Activated CD8-positive, alpha-beta memory T cell treated with anti-CD3 and anti-CD28 coated beads for 24 hours (primary cell): ENCODE data around the gene NFIA.

Experiments used
- DNase-seq: peaks from one replicate; pipeline ENCODE4 v3.0.0-alpha.2; 2020

NFIA gene

DNA sequence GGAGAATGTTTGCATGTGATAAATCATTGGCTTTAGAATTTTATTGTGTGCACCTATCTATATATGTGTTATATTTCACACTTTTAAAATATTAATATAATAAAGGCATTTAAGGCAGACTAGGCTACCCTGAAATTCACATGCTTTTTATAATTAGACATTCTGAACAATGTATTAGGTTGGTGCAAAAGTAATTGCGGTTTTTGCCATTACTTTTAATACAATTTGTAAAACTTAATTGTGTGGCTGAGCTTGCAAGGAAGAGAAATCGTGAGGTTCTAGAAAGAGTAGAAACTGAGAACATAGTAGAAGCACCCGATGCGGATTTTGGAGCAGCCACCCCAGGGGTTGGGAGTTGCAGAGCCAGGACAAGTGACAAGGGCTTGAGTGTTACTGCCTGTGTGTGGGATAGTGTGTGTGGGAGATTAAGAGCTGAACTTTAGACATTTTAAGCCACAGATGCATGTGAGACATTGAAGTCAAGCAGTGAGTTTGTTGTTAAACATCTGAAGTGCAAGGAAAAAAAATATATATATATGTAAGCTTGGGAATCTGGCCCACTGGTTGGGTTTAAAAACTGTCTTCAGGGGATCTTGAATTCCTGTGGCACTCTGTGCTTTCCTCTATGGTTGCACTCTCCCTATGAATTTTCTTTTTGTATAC is 398.0 kb downstream of the NFIA start:
- no peak for DNase-seq

DNA sequence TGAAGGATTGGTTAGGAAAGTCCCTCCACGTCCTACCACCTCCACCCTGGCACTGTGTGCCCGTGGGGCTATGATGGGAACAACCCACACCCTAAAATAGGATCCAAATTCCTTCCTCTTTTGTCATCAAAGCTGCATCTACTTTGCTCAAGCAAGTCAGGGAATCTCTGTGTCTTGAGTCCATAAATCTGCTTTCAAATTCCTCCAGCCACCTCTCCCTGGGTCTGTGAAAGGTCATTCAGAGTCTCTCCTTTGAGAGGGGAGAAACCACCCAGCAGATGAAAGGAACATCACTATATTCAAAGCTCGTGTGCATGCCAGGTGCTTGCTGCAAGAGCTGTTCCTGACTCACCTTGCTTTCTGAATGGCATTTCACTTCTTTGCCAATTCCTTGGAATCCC is 399.0 kb downstream of the NFIA start:
- DNase-seq: no peak

DNA sequence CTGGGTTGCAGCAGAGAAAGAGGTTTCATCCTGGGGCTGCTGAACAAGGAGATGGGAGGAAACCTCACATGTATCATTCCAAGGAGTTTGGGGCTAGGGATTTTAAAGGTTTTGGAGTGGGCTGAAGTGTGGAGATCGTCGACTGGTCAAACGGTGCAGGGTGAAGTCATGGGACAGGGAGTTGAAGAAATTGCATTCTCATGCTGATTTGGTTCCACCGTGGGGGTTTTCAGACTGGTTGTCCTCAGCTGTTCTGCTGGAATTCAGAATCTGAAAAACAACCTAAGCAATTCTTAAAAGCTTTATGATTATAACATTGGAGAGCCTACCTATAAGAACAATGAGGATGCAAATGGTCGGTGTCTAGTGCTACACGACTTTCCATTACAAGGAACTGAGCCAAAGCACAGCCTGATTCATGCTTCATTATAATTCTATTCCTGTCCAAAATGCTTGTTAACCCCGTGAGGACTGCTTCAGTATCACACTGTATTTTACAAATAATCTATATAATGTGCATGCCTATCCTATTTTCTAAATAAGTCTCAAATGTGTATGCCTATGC is 399.9 kb downstream of the NFIA start:
- DNase-seq: no peak

GRCh38 chr1:61486783-61487536 is 404.6 kb downstream of the NFIA start:
- DNase-seq: no peak

DNA sequence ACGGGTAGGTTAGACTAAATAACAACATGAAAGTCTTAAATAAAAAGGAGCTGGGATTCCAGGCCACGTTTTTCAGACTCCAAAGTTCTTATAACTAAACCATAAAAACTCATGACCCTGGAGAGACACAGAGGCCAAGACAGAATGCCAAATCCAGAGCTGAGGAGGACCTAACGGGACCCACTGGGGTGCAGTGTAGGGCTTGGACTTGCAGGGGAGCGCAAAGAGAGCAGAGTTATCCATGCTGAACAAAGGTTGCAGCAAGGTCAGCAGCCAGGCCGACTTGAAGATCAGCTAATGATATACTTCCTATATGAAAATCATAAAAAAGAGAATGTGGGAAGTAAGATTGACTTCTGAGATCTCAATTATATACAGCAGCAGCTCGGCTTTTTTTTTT is 405.4 kb downstream of the NFIA start:
- no peak for DNase-seq

DNA sequence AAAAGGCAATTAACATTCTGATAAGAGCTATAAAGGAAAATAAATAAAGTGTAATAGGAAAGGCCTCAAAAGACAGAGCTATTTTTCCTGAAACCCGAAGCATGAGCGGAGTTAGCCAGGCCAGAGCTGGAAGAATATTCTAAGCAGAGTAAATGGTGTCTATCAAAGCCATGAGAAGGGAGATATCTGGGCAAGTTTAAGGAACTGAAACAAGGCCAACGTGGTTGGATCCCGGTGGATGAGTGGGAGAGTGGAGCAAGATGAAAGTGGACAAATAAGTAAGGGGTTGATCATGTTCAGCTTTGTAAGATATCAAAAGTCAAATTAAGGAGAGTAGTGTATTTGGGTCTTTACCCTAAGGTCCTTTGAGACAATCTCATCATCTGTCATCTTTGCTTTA is 408.6 kb downstream of the NFIA start:
- DNase-seq: no peak

GRCh38 chr1:61491497-61491896 is 409.1 kb downstream of the NFIA start:
- no peak for DNase-seq

DNA sequence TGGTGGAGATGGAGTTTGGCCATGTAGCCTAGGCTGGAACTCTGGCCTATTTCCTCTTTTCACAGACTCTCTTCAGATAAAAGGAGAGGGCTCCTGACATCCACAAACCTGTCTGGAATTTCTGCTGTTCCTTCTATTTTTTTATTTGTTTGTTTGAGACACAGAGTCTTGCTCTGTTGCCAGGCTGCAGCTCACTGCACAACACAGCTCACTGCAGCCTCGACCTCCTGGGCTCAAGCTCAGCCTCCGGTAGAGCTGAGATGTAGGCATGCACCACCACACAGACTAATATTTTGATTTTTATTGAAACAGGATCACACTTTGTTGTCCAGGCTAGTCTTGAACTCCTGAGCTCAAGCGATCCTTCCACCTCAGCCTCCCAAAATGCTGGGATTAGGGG is 411.6 kb downstream of the NFIA start:
- DNase-seq: no peak

DNA sequence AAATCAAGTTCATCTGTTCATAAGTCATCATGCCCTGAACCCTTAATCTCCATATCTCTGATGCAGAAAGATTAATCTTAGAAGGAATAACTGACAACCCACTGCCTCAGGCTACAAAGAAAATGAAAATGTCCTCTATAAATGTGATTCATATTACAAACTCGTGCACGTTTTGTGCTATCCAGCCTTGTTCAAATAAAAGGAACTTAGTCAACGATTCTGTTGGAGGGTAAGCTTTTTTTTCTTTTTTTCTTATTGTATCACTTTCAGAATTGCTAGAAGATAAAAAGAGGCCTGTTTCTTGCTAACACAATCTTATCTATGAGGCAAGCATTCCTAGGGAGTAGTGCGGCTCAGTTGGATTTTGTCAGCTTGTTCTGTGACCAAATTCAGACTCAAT is 414.1 kb downstream of the NFIA start:
- no peak for DNase-seq

DNA sequence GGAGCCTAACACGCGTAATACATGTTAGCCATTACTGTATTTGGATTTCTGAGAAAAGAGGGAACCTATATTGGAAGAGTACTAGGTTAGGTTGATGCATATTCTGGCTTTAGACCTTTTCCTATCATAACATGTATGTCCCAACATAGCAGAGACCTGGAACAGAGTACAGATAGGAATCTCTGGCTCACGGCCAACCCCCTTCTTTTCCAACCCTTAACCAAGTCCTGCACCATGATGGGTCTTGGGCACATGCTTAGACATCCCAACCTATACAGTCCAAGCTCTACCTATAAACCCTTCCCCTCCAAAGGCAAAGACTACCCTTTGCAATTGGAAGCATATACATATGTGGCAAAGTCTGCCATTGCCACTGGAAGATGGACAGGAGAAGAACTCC is 414.7 kb downstream of the NFIA start:
- DNase-seq: no peak

GRCh38 chr1:61498342-61498741 is 416.0 kb downstream of the NFIA start:
- no peak for DNase-seq

DNA sequence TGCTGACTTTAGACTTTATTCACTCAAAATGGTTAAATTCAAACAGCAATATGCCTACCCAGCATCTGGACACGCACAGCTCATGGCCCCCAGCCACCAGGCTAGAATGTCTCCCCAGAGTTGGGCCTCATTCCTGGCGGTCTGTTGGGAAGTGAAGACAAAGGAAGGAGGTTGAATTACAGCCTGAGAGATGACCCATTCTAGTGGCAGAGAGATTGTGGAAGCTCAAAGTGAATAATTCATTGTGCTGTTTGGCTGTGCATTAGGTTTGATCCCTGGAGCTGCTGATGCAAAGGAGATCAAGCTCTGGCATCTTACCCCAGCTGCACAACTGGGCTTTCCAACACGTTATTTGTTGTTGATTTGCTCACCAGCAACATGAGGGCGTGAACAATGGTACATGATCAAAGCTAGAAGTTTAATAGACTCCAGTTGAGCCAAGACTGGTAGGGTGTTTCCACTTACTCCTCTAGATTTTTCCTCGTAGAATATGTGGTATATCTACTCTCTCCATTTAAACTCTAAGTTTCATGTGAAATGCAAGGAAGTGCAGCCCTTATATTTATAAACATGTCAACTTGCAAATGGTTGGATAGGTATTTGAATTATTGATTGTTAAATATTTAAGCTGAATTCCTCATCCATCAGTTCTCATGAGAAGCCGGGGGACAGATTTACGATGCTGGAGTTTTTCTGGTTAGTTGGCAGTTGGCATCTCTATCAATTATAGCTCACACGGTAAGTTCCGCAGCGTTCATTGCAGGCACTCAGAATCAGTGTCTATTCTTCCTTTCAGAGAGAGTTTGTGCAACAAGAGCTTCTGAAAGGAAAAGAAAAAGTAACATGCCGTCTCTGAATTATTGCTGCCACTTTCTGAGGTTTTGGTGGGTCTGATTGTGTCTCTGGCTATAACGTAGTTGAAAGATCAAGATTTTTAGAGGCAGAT is 419.9 kb downstream of the NFIA start:
- DNase-seq: no peak

- no peak for DNase-seq
Observed at GRCh38 chr1:61504305-61504704, 421.9 kb downstream of the NFIA start.

DNA sequence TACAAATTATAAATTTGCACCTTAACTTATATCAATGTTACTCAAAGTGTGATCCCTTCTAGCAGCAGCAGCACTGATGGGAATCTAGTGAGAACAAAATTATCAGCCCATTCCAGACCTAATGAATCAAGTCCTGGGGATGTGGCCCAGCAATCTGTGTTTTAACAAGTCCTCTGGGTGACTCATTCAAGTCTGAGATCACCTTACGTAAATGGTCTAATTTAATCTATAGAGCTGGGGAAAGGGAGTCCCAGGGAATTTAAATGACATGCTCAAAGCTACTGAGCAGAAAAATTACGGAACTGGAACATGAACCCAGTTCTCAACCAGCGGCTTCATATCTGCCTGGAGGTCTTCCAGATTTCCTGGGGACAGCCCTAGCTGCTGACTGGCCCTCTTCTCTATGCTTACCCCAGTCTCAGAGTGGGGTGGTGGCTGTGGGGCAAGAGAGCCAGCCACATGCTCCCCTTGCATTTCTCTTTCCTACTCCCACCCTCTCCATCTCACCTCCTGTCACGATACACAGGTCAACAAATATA is 422.6 kb downstream of the NFIA start:
- DNase-seq: no peak

DNA sequence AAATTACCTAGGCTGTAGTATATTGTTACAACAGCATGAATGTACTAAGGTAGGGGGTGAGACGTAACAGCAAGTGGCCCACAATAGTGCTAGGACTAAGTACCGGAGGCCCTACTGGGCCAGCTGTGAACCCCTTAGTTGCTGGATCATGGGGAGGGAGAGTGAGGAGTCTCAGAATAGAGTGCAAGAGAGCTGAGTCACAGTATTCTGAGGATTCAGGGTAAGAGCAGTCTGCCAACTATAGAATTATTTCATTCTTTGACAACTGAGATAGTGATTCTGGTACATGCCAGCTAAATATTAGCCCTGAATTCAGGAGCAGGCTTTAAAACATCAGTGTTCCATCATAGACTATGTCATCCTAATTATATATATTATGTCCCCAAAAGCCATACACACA is 423.9 kb downstream of the NFIA start:
- DNase-seq: no peak

DNA sequence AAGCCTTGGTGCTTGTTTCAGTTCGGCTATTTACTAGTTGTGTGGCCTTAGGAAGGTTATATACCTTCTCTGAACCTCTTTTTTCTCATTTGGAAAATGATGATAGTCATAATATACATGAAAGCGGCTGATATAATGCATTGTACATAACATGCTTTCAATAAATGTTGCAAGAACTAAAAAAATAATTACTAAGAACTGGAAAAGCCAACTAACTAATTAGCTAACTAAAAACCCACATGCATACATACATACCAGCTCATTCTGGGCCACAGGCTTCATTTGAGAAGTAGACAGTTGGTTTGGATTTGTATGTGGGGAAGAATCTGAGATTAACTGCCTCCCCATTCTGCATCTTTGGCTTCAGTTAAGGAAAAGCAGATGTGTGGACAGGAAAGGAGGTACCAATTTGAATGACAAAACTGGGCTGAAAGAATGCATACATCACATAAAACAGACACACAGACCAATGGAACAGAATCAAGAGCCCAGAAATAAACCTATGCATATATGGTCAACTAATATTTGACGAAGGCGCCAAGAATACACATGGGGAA is 424.7 kb downstream of the NFIA start:
- no peak for DNase-seq
